Osteoblast (primary cell): ENCODE results near the gene MUC5AC. TPM values are rescaled to one million over a fixed set of nuclear protein-coding genes. Genes with fewer than 3 reads are reported as not detected.

Experiments
- DNase-seq: peaks from one replicate; pipeline ENCODE4 v3.0.0; 2011; ENCODE audit warnings: low spot score, mixed read lengths; ENCODE audit not compliant: insufficient read length; ENCODE audit errors: missing footprints
- H2AFZ ChIP-seq: 2 replicates; pipeline ENCODE4 v1.6.0; 2011; ENCODE audit warnings: mild to moderate bottlenecking, low read length
- H3K27ac ChIP-seq: 2 replicates; pipeline ENCODE4 v1.5.1; 2011; ENCODE audit warnings: mild to moderate bottlenecking, low read depth, low read length, moderate library complexity
- H3K27me3 ChIP-seq: 2 replicates; pipeline ENCODE4 v1.6.0; 2012; ENCODE audit warnings: mild to moderate bottlenecking, control low read depth, inconsistent platforms, low read length, moderate library complexity; ENCODE audit not compliant: insufficient read depth
- H3K36me3 ChIP-seq: 2 replicates; pipeline ENCODE4 v1.5.1; 2011; ENCODE audit warnings: mild to moderate bottlenecking, low read length, control low read depth, moderate library complexity; ENCODE audit not compliant: insufficient read depth
- H3K4me1 ChIP-seq: 2 replicates; pipeline ENCODE4 v1.5.1; 2011; ENCODE audit warnings: mild to moderate bottlenecking, low read length, control low read depth, moderate library complexity; ENCODE audit not compliant: insufficient read depth
- H3K4me2 ChIP-seq: 2 replicates; pipeline ENCODE4 v1.6.0; 2011; ENCODE audit warnings: mild to moderate bottlenecking, low read length; ENCODE audit not compliant: insufficient read depth
- H3K4me3 ChIP-seq: fragments of 200-600 bp; sonication (generic); 3 replicates; pipeline ENCODE4 v1.5.1; 2012; ENCODE audit warnings: mild to moderate bottlenecking, low read length, inconsistent platforms; ENCODE audit not compliant: insufficient read depth
- H3K79me2 ChIP-seq: 2 replicates; pipeline ENCODE4 v1.6.0; 2012; ENCODE audit warnings: mild to moderate bottlenecking, low read length, control low read depth, inconsistent platforms; ENCODE audit not compliant: insufficient read depth
- H3K9me3 ChIP-seq: 2 replicates; pipeline ENCODE4 v1.5.1; 2011; ENCODE audit warnings: low read depth, low read length, control low read depth
- H4K20me1 ChIP-seq: 2 replicates; pipeline ENCODE4 v1.6.0; 2012; ENCODE audit warnings: mild to moderate bottlenecking, low read length, control low read depth; ENCODE audit not compliant: insufficient read depth
- total RNA-seq: library from RNA; depleted of rRNA; stranded (reverse); fragments of >200 nt; gene quantifications from 2 replicates; pipeline ENCODE4 v1.2.3, GENCODE V29; 2012
- TF ChIP-seq, protein P1 (sequence below): IDR thresholded peaks from 2 replicates; pipeline ENCODE4 v1.5.1; 2011; ENCODE audit warnings: mild to moderate bottlenecking, low read depth, low read length, moderate library complexity; ENCODE audit errors: extremely low read depth

Gene MUC5AC
- total RNA-seq, 1 donor: not detected

DNA sequence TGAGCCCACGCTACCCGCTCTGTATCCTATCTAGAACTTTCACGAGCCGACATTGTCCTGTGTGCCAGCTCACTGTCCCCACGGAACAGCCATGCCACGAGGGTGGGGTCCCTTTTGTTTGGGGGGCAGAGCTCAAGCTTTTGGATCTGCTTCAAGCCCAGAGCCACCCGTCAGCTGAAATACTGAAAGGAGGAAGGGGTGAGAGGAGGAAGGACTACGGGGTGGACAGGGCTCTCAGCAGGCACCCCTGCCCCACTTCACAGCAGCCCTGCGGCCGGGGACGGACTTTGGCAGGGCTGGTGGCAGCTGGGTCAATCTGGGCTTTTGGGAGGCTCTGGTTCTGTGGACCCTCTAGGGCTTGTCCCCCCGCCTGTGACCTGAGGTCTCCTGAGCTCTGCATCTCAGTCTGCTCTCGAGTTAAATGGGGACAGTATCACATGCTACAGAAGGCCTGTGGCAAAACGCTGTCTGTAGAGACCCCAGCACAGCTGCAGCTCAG is 30.0 kb upstream of the MUC5AC start:
- no peaks in the 10 kb centered on the region for H3K36me3 ChIP-seq
- peaks cover 12% of the 10 kb centered on the region for H3K27me3 ChIP-seq
- no peaks in the 10 kb centered on the region for H3K79me2 ChIP-seq
- no peaks in the 10 kb centered on the region for H4K20me1 ChIP-seq
- DNase-seq: peak; percentile 84
- H3K27ac ChIP-seq: no peak overlapping the region
- H3K4me2 ChIP-seq: no peak overlapping the region
- H2AFZ ChIP-seq: no peak overlapping the region
- no peaks in the 10 kb centered on the region for H3K9me3 ChIP-seq
- H3K4me1 ChIP-seq: no peaks in the 10 kb centered on the region
- no peak overlapping the region for H3K4me3 ChIP-seq
- TF ChIP-seq, protein P1, sequence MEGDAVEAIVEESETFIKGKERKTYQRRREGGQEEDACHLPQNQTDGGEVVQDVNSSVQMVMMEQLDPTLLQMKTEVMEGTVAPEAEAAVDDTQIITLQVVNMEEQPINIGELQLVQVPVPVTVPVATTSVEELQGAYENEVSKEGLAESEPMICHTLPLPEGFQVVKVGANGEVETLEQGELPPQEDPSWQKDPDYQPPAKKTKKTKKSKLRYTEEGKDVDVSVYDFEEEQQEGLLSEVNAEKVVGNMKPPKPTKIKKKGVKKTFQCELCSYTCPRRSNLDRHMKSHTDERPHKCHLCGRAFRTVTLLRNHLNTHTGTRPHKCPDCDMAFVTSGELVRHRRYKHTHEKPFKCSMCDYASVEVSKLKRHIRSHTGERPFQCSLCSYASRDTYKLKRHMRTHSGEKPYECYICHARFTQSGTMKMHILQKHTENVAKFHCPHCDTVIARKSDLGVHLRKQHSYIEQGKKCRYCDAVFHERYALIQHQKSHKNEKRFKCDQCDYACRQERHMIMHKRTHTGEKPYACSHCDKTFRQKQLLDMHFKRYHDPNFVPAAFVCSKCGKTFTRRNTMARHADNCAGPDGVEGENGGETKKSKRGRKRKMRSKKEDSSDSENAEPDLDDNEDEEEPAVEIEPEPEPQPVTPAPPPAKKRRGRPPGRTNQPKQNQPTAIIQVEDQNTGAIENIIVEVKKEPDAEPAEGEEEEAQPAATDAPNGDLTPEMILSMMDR: no peak

DNA sequence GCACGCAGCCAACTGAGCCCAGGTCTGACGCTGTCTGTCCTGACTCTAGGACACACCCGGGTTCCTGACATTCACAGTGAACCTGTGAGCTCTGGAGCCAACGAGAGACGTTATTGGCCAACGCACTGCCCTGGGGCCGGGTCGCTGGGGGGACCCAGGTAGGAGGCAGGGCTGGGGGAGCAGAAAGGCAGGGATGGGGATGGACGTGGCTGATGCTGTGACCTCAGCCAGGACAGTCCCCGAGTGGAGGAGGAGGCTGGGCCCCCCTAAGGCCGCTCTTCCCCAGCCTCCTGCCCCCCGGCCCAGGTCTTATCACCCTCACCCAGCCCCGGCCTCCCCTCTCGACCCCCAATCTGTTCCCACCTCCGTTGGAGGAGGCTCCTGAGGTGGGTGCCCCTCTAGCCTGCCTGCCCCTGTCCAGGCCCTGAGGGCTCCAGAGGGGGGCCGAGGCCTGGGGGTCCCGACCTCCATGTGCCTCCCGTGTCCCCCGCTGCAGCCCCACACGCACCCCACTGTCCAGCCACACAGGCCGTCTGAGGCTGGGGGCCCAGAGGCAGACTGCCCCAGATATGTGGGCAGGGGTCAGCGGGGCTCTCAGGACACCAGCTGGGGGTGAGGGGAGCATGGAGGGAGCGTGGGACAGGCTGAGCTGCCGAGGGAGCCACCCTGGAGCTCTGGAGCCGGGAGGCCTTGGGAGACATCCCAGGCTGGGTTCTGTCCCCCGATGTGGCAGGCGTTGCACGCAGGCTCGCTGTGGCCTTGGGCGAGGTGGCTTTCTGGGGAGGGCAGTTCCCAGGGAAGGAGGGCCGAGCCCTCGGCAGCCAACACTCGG is 29.2 kb upstream of the MUC5AC start:
- Histone ChIP-seq H3K4me1 (no peaks in the 10 kb centered on the region), H2AFZ (no peak overlapping the region), H3K27me3 (peaks cover 9% of the 10 kb centered on the region), H3K27ac (no peak overlapping the region), H3K79me2 (no peaks in the 10 kb centered on the region), H3K4me2 (no peak overlapping the region), H4K20me1 (no peaks in the 10 kb centered on the region), H3K36me3 (no peaks in the 10 kb centered on the region), H3K4me3 (no peak overlapping the region), H3K9me3 (no peaks in the 10 kb centered on the region)
- DNase-seq: peak; percentile 44
- TF ChIP-seq, protein P1: no peak

DNA sequence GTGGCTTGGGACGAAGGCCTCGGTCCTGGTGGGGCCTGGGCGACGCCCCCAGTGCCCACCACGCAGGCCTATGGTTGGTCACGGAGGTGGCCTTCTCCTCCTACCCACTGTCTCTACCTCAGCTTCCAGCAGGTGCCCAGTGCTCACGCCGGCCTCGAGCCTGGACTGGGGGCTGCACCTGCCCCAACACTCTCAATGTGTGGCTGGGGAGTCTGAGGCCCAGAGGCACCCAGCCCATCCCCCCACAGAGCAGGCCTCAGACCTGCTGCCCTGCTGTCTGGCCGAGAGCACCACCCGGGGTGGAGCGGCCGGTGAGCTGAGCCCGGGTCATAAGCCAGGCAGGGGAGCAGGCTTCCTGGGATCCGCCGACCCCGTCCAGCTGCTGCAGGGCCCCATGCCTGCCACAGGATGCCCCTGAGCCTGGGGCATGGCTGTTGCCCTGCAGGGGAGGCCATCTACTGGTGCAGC is 28.6 kb upstream of the MUC5AC start:
- Histone ChIP-seq H2AFZ (no peak overlapping the region), H3K4me1 (no peaks in the 10 kb centered on the region), H3K36me3 (no peaks in the 10 kb centered on the region), H3K27me3 (peaks cover 7% of the 10 kb centered on the region), H3K27ac (no peak overlapping the region), H3K79me2 (no peaks in the 10 kb centered on the region), H3K4me3 (no peak overlapping the region), H4K20me1 (no peaks in the 10 kb centered on the region), H3K9me3 (peaks cover 2% of the 10 kb centered on the region), H3K4me2 (no peak overlapping the region)
- no peak for DNase-seq
- TF ChIP-seq, protein P1: no peak

DNA sequence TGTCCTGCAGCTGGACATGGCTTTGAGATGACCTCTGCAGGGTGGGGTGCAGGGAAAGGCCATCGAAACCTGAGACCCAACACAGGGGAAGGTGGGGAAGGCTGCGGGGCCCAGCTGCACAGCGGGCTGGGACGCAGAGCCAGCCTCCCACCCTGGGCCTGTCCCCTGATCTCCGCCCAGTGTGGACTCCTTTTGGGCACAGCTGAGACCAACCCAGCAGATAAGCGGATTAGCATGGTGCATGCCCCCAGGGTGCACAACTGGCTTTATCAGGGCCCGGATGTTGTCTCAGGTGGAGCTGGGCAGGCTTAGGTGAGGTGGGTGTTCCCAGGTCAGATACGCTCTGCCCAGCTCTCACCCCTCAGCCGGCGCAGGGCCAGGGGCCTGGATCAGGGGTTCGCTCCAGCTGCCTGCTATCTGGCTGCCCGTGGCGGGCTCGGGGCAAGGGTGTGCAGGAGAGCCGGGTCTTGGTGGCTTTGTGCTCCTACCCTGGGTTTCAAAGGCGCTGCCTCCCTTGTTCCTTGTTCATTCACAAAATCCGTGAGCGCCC is 28.1 kb upstream of the MUC5AC start:
- Histone ChIP-seq H3K4me3 (no peak overlapping the region), H3K36me3 (no peaks in the 10 kb centered on the region), H4K20me1 (no peaks in the 10 kb centered on the region), H3K4me2 (no peak overlapping the region), H3K27ac (no peak overlapping the region), H3K27me3 (peaks cover 7% of the 10 kb centered on the region), H2AFZ (no peak overlapping the region), H3K4me1 (no peaks in the 10 kb centered on the region), H3K9me3 (peaks cover 2% of the 10 kb centered on the region), H3K79me2 (no peaks in the 10 kb centered on the region)
- peak; percentile 65 for DNase-seq
- TF ChIP-seq, protein P1: no peak
